NOMO-1 treated with dmso at 0.1 percent for 144 hours (cell line): ENCODE measurements around the gene DLEC1.
"Not testable (repeated sequence)": the region's sequence is repeated elsewhere in the genome, so short reads cannot be mapped to it uniquely, and the experiment has no call there.

ENCODE experiments used
- DNase-seq: peaks from one replicate; lab custom pipeline; 2025; ENCODE audit not compliant: unreplicated experiment; lab: John Stamatoyannopoulos, UW

DLEC1 gene

DNA sequence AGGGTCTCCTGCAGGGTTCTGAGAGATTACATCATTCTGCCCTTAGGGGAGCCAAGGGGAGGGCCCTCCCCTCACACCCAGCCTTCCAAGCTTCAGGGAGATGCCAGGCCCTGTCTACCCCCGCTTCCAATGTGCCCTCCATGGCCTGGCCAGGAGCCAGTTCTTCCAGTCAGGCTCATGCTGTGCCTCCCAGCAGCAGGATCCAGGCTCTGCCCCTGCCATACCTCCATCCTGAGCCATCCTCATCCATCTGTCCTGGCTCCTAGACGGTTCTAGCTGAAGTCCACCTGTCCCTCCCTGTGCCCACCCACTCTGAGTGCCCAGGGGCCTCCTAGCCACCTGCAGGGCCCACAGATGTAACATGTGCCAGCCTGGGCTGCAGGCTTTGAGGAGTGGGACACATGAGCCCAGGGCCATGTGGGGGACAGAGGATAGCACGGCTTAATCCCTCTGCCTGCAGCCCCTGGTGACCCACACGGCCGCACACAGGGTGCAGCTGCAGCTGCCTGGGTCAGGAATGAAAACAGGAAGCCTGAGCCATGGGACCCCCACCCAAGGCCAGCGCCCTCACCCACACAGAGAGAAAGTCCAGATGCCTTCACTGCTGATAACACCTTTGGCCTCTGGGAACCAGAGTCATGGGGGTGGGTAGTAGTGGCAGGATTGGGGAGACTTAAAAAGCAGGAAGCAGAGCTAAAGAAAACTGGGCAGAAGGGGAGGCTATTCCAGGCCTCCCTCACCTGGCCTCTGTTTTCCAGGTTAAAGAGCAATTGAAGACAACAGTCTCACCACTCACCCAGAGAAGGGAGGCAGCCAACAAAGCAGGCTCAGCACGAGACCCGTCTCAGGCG is 21.3 kb upstream of the DLEC1 start:
- DNase-seq = no peak

DNA sequence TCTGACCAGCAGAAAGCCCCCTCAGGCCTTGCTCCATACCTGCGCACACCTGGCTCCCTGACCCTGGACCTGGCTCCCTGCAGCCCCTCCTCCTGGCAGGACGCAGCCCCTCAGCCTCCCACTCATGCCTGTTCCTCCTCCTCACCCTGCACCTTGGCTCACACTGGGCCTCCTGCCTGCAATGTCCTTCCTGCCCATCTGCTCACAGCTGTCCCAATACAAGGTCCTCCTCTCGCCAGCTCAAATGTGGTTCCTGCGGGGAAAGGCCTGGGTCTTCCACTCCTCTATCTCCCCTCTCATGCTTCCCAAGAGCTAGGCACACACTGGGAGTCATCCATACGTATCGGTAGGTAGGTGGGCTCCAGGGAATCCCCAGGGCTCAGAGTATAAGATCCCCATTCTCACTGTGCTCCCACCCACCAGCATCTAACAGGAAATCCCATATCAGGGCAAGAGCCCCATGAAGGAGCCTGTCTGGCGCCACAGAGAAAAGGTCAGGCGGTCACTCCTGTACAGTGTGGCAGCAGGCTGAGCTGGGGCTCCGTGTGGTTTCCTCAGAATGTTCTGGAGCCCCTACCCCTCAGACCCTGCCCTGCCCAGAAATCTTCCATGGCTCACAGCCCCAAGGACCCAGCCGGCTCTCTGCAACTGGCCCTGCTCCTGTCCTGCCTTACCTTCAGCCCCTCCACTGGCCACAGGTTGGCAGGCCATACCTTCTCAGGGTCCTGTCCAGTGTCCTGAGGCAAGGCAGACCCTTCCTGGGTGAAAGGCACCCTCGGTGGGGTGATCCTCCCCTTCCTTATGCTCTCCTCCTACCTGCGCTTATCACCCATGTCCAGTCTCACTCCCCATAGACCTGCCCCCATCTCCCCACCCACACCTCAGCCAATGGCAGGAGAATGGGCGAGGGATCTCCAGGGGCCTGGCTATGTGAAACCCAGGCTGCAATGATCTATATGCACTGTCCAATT is 20.4 kb upstream of the DLEC1 start:
- DNase-seq = no peak

DNA sequence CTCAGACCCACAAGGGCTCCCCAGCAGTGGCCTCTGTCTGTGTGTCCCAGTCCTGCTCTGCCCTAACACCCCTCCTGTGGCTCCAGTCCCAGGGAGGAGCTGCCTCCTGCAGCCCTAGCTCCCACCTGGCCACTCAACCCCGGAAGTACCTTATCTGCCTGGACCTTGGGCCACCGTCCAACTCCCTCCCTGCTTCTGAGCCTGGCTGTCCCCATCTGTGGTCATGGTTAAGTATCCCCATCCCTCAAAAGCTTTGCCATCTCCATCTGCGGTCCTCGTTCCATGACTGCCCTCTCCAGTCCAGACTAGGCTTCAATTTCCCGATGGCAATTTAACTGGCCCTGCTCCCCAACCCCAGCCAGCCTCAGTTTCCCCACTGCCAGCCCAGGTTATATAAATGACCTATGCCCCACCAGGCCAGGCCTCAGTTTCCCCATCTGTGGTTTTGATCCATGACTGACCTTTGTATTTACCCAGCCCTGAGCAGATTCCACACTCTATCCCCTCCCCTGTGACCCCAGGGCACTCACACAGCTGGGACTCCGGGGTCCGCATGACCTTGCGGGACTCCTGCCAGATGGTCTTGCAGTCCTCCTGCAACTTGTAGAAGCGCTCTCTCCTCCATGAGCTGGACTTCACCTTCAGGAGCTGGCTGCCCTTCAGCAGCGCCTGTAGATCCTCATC is 19.2 kb upstream of the DLEC1 start:
- DNase-seq = no peak

DNA sequence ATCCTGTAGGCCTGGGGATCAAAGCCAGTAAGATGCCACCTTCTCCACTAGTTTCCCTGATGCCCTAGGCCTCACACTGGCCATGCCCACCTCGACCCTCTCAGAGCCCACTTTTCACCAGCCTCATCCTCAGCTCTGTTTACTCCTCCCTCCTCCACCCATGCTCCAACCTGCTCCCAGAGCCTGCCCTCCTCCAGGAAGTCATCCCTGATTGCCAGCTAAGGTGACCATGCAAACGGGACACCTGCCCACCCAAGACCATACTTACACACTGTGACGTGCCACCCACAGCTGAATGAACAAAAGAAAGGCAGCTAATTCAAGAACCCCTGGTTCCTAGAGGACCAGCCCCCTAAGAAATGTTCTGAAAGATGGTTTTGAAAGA is 18.7 kb upstream of the DLEC1 start:
- DNase-seq = no peak

DNA sequence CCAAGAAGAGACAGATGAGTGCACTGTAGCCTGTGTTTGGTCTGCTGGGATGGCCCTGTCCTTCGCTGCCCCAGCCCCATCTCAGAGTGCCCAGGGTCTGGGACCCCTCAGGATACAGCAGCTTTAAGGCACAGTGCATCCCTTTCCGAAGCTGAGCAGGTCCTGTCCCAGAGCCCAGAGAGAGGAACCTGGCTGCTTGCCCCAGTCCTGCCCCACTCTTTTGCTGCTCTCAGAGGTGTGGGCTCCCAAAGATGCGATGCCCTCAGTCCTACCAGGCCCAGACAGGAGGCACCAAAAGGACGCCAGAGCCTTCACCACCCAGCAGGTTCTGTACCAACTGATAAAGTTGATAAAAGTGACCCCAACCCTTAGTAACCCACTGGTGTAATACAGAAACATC is 17.8 kb upstream of the DLEC1 start:
- no peak for DNase-seq

DNA sequence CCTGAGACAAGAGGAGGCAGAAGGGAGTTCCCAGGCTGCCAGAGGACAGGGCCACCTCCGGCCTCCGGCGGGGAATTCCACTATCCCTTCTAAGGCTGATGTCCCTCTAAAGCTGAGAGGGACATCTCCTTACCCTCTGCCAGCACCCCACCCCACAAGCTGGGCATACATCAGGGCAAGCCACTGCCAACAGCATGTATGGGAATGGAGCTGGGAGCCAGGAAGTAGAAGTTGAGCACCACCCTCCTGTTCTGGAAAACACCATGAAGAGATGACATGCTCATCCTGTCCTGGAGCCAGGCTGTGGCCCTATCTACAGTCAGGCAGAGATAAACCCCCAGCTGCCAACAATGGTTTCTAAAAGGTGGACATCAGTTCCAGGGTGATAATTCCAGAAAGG is 16.7 kb upstream of the DLEC1 start:
- DNase-seq = no peak

DNA sequence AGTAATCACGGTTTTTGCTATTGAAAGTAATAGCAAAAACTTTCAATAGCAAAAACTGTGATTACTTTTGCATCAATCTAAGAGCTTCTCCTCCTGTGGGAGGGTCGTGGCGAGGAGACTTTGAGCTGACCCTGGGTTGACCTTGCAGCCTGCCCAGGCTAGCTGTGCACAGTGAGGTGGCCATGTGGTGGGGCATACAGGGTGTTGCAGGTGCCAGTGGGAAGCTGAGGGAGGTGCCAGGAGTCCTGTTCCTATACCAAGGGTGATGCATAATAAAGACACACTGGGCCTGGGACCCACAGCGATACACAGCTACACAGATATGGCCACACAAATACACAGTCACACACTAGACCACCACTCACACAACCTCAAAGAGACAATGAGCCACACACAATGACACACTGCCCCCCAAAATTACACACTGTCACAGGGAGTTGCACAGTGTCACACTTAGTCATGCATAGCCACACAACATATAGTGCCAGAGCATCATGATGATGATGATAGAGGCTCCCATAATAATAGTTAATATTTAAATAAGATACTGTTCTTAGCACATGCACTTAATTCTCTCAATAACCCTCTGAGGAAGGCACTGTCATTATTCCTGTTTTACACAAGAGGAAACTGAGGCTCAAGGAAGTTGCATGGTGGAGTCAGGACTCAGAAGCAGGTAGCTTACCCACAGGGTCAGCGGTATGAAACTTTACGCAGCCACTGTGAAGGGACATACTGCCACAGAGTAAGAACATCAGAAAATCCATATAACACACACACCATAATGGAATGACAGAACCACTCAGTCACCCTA is 15.9 kb upstream of the DLEC1 start:
- DNase-seq = no peak

DNA sequence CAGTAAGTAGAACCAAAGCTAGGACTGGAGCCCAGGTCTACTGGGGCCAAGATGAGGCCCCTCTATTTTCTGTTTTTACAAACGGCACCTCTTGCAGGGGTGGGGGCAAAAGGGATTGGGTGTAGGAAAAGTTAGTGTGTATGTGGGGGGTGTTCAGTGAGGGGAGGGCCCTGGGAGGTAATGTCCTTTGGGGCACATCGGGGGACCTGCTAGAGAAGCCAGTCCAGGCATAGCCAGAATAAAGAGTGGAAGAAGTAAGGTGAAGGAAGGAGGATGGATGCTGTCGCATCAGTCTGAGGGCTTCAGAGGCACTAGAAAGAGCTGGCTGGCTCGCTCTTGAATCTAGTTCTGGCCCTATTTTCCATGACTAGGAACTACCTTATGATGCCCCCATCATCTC is 12.2 kb upstream of the DLEC1 start:
- no peak for DNase-seq

DNA sequence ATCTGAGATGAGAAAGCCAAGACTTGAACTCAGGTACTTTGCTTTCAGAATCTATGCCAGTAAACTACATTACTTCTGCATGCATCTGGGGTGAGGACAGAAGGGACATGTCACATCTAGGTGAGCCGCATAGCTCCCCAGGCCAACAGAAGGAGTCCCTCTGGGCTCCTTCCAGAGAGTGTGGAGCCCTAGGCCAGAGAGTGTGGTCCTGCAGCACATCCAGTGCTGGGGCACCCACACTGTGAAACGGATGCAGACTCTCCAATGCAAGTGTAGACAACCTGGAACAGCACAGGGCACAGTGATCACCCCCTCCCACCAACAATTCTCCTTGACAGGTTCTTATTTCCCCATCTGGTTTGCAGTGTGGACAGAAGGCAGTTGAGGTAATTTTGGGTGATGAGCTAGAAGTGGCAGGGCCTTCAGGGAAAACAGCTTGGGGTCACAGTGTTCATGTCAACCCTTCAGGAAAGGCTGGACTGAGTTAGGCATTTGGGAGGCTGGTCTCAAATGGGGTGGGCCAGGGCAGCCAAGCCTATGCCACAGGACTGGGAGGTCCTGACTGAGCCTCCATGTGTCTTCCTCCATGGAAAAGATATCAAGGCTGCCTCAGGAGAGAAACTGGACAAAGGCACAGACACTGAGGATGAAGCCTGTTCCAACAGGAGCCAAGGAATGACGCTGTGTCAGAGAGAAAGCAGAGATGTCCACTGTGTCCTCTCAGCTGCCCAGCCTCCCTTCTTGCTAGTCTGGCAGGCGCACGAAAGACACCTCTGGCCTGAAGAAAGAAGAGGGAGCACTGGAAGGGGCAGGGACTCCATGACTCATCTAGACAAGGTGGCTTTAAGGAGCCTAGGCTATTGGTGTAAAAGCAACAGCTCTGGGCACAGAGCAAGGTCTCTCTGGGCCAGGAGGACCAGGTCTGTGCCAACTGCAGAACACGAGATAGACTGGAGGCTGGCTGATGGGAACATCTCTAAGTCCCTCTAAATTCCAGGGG is 11.2 kb upstream of the DLEC1 start:
- no peak for DNase-seq

DNA sequence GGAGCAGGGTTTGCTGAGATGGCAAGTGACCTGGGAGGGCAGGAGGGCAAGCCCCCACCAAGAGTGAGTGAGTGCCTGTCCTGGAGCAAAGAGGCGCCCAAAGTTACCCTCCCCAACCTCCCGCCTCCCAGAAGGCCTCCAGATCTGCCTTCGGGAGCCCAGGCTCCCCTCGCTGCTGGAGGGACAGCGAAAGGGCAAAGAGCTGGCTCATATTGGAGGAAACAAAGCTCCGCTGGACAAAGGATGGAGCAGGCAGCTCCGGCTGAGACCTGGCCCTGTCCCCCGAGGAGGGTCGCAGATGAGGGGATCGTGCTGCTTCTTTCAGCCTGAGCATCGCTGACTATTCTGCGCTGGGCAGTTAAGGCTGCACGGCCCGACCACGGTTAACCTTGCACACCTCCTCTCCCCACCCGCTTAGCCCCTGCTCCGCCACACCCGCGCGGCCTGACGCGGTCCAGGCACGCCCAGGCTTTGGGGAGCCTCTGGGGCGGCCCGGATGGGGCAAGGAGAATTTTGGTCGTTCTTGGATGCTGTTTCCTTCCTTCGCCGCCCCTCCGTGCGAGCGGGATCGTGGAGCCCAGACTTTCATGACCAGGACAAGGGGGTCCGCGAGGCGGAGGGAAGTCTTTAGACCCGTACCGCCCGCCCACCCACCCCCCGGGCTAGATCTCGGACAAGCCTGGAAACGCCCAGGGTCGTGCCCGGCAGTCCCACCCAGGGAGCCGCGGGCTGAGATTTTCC is 10.2 kb upstream of the DLEC1 start:
- no peak for DNase-seq

DNA sequence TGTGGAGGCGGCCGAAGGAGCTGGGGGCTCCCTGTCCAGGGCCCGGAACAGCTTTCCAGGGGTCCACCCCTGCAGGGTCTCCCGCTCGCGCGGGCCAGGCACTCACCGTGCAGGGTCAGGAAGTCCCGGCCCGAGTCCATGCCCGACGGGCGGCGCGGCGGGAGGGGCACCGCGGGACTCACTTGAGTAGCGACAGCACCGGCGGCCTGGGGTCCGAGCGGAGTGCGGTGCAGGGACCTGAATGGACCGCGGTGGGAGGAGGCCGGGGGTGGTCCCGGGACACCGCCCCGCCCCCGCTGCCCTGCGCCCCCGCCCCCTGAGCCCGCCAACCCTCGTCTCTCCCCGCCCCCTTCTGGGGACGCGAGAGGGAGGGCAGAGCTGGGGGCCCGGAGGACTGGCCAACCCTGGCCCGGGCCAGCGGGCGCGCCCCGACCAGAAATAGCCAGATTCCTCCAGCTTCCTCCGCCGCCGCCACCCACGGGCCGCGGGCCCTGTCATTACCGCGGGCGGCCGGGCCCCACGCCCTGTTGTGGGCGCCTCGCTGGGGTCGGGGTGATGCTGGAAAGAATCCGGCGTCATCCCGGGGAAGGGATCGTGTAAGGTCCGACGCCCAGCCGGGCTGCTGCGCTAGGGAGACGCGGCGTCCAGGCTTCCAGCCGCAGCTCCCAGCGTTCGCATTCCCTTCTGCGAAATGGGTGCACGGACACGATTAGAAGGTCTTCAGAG is 9.4 kb upstream of the DLEC1 start, which contains the start of gene PLCD1:
Gene PLCD1, minus strand, starts transcription at position 243 of the 726 bp plus-strand sequence. Its CDS starts 103 bp downstream, at position 140.
- no peak for DNase-seq

DNA sequence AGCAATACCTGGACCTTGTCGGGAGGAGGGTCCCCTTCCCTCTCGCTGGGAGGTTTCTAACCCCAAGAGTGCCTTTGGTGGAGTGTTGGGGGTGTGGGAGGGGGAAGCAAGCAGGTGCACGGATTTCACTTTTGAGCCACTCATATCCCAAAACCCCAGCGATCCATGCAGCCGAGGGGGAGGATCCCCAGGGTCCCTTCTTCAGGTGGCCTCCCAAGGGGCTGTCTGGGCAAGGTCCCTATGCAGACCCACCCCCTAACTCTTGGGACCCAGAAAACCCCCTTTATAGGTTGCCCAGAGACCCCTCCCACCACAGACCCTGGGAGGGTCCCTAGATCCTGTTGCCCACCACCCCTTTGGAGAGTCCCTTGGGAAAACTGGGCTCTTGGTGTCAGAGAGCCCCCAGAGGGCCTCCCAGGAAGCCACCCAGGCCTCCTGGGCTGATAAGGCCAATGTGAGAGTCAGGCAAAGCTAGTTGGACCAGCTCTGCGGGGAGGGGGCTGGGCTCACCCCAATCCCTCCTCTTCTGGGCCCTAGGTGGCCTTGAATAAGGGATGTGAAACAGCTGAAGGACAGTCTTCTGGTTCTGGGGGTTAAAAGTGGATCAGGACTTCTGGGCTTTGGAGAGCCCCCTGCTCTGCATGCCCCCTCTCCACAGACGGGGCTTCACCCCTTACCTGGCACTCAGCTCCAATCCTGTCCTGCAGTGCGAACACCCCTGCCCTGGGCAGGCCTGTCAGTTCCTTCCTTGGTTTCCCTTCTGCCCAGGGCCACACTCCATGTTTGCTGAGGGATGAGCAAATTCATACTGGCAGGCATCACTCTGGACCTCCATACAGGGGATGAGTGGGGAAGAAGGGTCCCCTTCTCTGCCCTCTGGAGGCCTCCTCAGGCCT is 8.6 kb upstream of the DLEC1 start:
- DNase-seq = no peak

DNA sequence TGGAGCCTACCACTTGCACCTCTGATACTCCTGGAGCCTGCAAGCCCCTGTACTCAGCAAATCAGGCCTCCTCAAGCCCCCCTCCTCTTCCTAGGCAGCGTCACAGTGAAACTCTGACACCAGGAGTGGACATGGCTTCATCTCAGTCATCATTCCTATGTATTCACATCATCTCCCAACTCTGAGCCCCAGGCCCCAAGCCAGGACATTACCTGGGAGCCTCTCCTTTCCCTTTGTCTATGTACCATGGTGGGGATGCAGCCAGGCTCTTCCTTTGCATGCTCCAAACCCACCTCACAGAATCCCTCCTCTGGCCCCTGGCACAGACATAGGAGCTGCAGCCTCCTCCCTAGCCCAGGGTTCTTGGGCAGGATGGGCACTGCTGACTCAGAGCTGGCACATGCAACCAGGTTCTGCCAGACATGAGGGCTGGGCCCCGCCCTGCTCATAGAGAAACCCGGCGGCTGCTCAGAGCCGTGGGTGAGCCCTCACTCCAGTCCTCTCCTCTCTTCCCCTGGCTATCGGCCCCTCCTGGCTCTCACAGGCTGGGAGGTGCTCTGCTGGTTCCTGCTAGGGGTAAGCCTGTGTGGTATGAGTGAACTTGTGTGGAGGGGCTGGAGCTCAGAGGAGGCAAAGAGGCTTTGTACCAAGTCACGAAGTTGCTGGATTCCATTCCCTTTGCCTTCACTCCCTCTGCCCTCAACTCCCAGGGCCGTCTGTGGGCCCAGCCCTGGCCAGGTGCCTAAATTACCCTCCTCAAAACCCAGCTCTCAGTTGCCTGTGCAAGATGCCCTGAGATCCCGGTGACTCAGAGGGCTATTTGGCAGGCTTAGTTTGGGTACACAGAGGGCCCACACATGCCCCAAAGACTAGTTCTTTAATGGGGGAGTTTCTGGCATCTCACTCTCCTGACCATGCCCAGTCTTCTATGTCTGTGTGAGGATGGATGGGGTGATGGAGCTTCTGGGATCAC is 7.7 kb upstream of the DLEC1 start:
- no peak for DNase-seq

DNA sequence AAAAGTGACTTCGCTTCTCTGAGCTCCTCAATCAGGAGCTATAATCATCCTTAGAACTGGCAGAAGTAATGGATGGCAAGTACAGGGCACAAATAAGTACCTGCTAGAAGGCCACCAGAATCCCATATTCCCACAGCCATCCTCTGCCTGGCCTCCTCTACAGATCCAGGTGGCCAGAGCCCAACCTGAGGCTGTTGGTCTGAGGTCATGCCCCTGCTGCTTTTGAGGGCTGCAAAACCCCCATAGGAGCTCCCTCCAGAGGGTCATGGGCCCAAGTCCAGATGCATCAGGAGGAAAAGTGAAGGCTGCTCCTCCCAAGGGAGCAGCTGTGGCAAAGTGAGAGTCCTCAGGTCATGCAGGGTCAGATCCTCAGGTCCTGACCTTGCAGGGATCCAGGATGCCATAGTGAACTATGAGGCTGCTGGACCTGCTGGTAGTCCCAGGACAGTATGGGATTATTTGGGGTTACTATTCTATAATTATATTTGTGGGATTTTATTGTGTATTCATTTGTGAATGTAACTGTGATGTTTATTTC is 6.6 kb upstream of the DLEC1 start:
- no peak for DNase-seq

DNA sequence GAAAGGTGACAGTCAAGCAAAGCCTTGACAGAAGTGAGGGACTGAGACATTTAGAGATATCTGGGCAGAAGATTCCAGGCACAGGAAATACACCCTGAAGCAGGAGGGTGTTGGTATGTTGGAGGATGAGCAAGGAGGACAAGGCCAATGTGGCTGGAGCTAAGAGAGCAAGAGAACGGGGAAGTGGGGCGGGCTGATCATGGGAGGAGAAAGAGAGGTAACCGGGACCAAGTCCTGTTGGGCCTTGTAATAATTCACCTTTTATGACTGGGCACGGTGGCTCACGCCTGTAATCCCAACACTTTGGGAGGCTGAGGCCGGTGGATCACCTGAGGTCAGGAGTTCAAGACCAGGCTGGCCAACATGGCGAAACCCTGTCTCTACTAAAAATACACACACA is 5.4 kb upstream of the DLEC1 start:
- DNase-seq = not testable (repeated sequence)
